BLaER1 treated with 17β-estradiol and CSF1 and Interleukin-3, amounts not matched to agents 10 nM and 100 nM (cell line): Measurements from ENCODE around the gene EFCAB5.
A peak's percentile ranks its signal among the peaks of the same experiment; 100 is the strongest.
"Not testable (repeated sequence)": the region's sequence is repeated elsewhere in the genome, so short reads cannot be mapped to it uniquely, and the experiment has no call there.

Source experiments
- H3K27ac ChIP-seq, 11 experiments: shearing (Covaris generic); formaldehyde crosslinking; 2 replicates each; pipeline ENCODE4 v1.8.1; 2022
- H3K27me3 ChIP-seq, 11 experiments: shearing (Covaris generic); formaldehyde crosslinking; 2 replicates each; pipeline ENCODE4 v1.8.1; 2022
- H3K36me3 ChIP-seq, 11 experiments: shearing (Covaris generic); formaldehyde crosslinking; 2 replicates each; pipeline ENCODE4 v1.8.1; 2022
- H3K4me1 ChIP-seq, 10 experiments: shearing (Covaris generic); formaldehyde crosslinking; 2 replicates each; pipeline ENCODE4 v1.8.1; 2022
- H3K4me2 ChIP-seq, 11 experiments: shearing (Covaris generic); formaldehyde crosslinking; 2 replicates each; pipeline ENCODE4 v1.8.1; 2022
- H3K4me3 ChIP-seq, 10 experiments: shearing (Covaris generic); formaldehyde crosslinking; 2 replicates each; pipeline ENCODE4 v1.8.1; 2022
- H3K9ac ChIP-seq, 11 experiments: shearing (Covaris generic); formaldehyde crosslinking; 2 replicates each; pipeline ENCODE4 v1.8.1; 2022
- H3K9me3 ChIP-seq, 11 experiments: shearing (Covaris generic); formaldehyde crosslinking; replicated peaks in 1 of 11; 2 replicates each; pipeline ENCODE4 v1.8.1; 2022
- H4K20me1 ChIP-seq, 11 experiments: shearing (Covaris generic); formaldehyde crosslinking; 2 replicates each; pipeline ENCODE4 v1.8.1; 2022
- Cebpa-rat ChIP-seq, 11 experiments: shearing (Covaris generic); IDR thresholded peaks; 2 replicates each; pipeline ENCODE4 v1.8.1; 2022

Gene EFCAB5

GRCh38 chr17:29941334-29941733, at the start of gene EFCAB5:
Gene EFCAB5, plus strand, starts transcription at chr17:29941634. Its CDS starts 163 bp downstream, at chr17:29941797.
- no peak for TF ChIP-seq Cebpa-rat (IDR thresholded peaks at IDR 0.05)
- Histone ChIP-seq H3K4me3 (no peak within 1 kb of the TSS), H3K36me3 (peaks cover 0 to 29% (median 12%) of the 10 kb centered on the region in 11 experiments; a peak in 9 of 22 replicates), H3K9ac (no peak within 1 kb of the TSS), H4K20me1 (no peaks in the 10 kb centered on the region), H3K27ac (no peak within 1 kb of the TSS), H3K4me1 (0 out of 20 replicates have a peak, but pooled peaks cover 0 to 6% (median 0%) of the 10 kb centered on the region in 10 experiments), H3K27me3 (no peaks in the 10 kb centered on the region), H3K9me3 (peaks cover 0 to 2% (median 0%) of the 10 kb centered on the region in 11 experiments; a peak in 4 of 22 replicates), H3K4me2 (no peak within 1 kb of the TSS)

GRCh38 chr17:29892201-29892600, 49.2 kb upstream of the EFCAB5 start:
- peaks cover 12 to 44% (median 28%) of the 10 kb centered on the region in 11 experiments; a peak in 17 of 22 replicates for H3K36me3 ChIP-seq
- peaks cover 12 to 51% (median 38%) of the 10 kb centered on the region in 11 experiments; a peak in 21 of 22 replicates for H3K9me3 ChIP-seq
- H3K4me2 ChIP-seq: no peak overlapping the region
- H3K4me1 ChIP-seq: peaks cover 0 to 11% (median 4%) of the 10 kb centered on the region in 10 experiments; a peak in 7 of 20 replicates
- TF ChIP-seq Cebpa-rat (IDR thresholded peaks at IDR 0.05): no peak
- H3K27ac ChIP-seq: no peak overlapping the region
- no peak overlapping the region for H3K4me3 ChIP-seq
- no peaks in the 10 kb centered on the region for H3K27me3 ChIP-seq
- H3K9ac ChIP-seq: no peak overlapping the region
- H4K20me1 ChIP-seq: peaks cover 0 to 12% (median 0%) of the 10 kb centered on the region in 11 experiments; a peak in 5 of 22 replicates

- not testable (repeated sequence) for H3K4me3 ChIP-seq, H4K20me1 ChIP-seq, H3K4me2 ChIP-seq, H3K27me3 ChIP-seq, H3K9ac ChIP-seq, H3K27ac ChIP-seq
- H3K9me3 ChIP-seq: peaks cover 3 to 34% (median 24%) of the 10 kb centered on the region in 11 experiments; a peak in 19 of 22 replicates
- peaks cover 0 to 13% (median 8%) of the 10 kb centered on the region in 11 experiments; a peak in 9 of 22 replicates for H3K36me3 ChIP-seq
- H3K4me1 ChIP-seq: peaks cover 0 to 11% (median 4%) of the 10 kb centered on the region in 10 experiments; a peak in 7 of 20 replicates
These were observed 44.3 kb upstream of the EFCAB5 start for GRCh38 chr17:29897136-29897535.

GRCh38 chr17:29903471-29903870, 38.0 kb upstream of the EFCAB5 start:
- H3K9me3 ChIP-seq: peaks cover 35 to 79% (median 68%) of the 10 kb centered on the region in 11 experiments
- TF ChIP-seq Cebpa-rat (IDR thresholded peaks at IDR 0.05): no peak
- peaks cover 23 to 58% (median 41%) of the 10 kb centered on the region in 11 experiments; a peak in 21 of 22 replicates for H3K36me3 ChIP-seq
- H3K27ac ChIP-seq: no peak overlapping the region
- H3K27me3 ChIP-seq: no peaks in the 10 kb centered on the region
- no peaks in the 10 kb centered on the region for H3K4me1 ChIP-seq
- H4K20me1 ChIP-seq: peaks cover 0 to 7% (median 0%) of the 10 kb centered on the region in 11 experiments; a peak in 2 of 22 replicates
- H3K4me3 ChIP-seq: no peak overlapping the region
- H3K9ac ChIP-seq: no peak overlapping the region
- H3K4me2 ChIP-seq: no peak overlapping the region

- Histone ChIP-seq H3K4me2 (no peak overlapping the region), H3K9ac (no peak overlapping the region), H3K4me1 (no peaks in the 10 kb centered on the region), H3K9me3 (peaks cover 38 to 88% (median 74%) of the 10 kb centered on the region in 11 experiments), H3K4me3 (peak overlapping the region in 5 of 10 experiments; percentile 12 to 26 (median 15); a peak in 4 of 20 replicates), H3K27ac (no peak overlapping the region), H4K20me1 (peaks cover 0 to 7% (median 0%) of the 10 kb centered on the region in 11 experiments; a peak in 3 of 22 replicates), H3K36me3 (peaks cover 34 to 69% (median 49%) of the 10 kb centered on the region in 11 experiments; a peak in 21 of 22 replicates), H3K27me3 (no peaks in the 10 kb centered on the region)
- no peak for TF ChIP-seq Cebpa-rat (IDR thresholded peaks at IDR 0.05)
These were observed 36.2 kb upstream of the EFCAB5 start for GRCh38 chr17:29905086-29905878.

GRCh38 chr17:29905879-29906167, 35.6 kb upstream of the EFCAB5 start:
- peaks cover 34 to 69% (median 52%) of the 10 kb centered on the region in 11 experiments; a peak in 21 of 22 replicates for H3K36me3 ChIP-seq
- no peak overlapping the region for H3K9ac ChIP-seq
- H3K4me2 ChIP-seq: no peak overlapping the region
- peak overlapping the region in 4 of 10 experiments; percentile 13 to 26 (median 16); a peak in 3 of 20 replicates for H3K4me3 ChIP-seq
- H4K20me1 ChIP-seq: peaks cover 0 to 7% (median 0%) of the 10 kb centered on the region in 11 experiments; a peak in 3 of 22 replicates
- no peak for TF ChIP-seq Cebpa-rat (IDR thresholded peaks at IDR 0.05)
- no peak overlapping the region for H3K27ac ChIP-seq
- no peaks in the 10 kb centered on the region for H3K27me3 ChIP-seq
- H3K4me1 ChIP-seq: no peaks in the 10 kb centered on the region
- H3K9me3 ChIP-seq: peaks cover 38 to 88% (median 74%) of the 10 kb centered on the region in 11 experiments

GRCh38 chr17:29906969-29907368, 34.5 kb upstream of the EFCAB5 start:
- Histone ChIP-seq H3K27me3 (no peaks in the 10 kb centered on the region), H3K4me3 (peak overlapping the region in 1 of 10 experiments; percentile 10; a peak in 1 of 20 replicates), H3K9ac (no peak overlapping the region), H3K4me1 (no peaks in the 10 kb centered on the region), H3K4me2 (no peak overlapping the region), H3K36me3 (peaks cover 34 to 69% (median 52%) of the 10 kb centered on the region in 11 experiments; a peak in 21 of 22 replicates), H3K27ac (no peak overlapping the region), H4K20me1 (peaks cover 0 to 7% (median 0%) of the 10 kb centered on the region in 11 experiments; a peak in 3 of 22 replicates), H3K9me3 (peaks cover 38 to 78% (median 64%) of the 10 kb centered on the region in 11 experiments)
- TF ChIP-seq Cebpa-rat (IDR thresholded peaks at IDR 0.05): no peak

GRCh38 chr17:29909236-29910003, 32.0 kb upstream of the EFCAB5 start:
- no peak overlapping the region for H3K4me2 ChIP-seq
- H3K9me3 ChIP-seq: peaks cover 38 to 57% (median 48%) of the 10 kb centered on the region in 11 experiments
- no peak overlapping the region for H3K27ac ChIP-seq
- no peak overlapping the region for H3K9ac ChIP-seq
- TF ChIP-seq Cebpa-rat (IDR thresholded peaks at IDR 0.05): no peak
- H3K36me3 ChIP-seq: peaks cover 41 to 77% (median 62%) of the 10 kb centered on the region in 11 experiments
- 0 out of 20 replicates have a peak, but pooled peaks cover 0 to 4% (median 0%) of the 10 kb centered on the region in 10 experiments for H3K4me1 ChIP-seq
- peaks cover 0 to 16% (median 3%) of the 10 kb centered on the region in 11 experiments; a peak in 6 of 22 replicates for H4K20me1 ChIP-seq
- no peak overlapping the region for H3K4me3 ChIP-seq
- H3K27me3 ChIP-seq: no peaks in the 10 kb centered on the region
